ENCODE measurements around the gene SPEF2.

SPEF2 gene

DNA sequence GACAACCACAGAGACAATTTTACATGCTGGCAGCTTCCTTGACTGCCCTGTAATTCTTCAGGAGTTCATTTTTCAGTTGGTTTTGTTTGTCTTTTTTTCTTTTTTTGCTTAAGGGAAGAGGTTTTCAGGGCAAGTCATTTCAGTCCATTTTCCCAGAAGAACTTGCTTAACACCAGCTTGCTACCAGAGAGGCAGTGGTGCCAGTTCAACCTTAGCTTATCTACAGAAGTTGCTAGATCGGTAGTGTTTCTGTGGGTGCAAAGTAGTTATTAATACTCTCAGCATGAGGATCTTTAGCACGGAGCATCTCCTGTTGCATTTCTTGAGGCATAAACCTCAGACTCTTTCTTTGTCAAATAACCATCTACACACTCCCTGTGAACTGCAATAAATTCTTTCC is 1.1 kb downstream of the SPEF2 start:
- no peak for TF ChIP-seq MYC (IDR thresholded peaks at IDR 0.05; ENCODE audit: low read depth, low read length)
- TF ChIP-seq, protein P1, sequence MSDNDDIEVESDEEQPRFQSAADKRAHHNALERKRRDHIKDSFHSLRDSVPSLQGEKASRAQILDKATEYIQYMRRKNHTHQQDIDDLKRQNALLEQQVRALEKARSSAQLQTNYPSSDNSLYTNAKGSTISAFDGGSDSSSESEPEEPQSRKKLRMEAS (IDR thresholded peaks at IDR 0.05; ENCODE audit: low read depth, low read length): no peak
- TF ChIP-seq POLR2A (IDR thresholded peaks at IDR 0.05; ENCODE audit: extremely low read depth, insufficient read length): no peak
- TF ChIP-seq, protein P2, sequence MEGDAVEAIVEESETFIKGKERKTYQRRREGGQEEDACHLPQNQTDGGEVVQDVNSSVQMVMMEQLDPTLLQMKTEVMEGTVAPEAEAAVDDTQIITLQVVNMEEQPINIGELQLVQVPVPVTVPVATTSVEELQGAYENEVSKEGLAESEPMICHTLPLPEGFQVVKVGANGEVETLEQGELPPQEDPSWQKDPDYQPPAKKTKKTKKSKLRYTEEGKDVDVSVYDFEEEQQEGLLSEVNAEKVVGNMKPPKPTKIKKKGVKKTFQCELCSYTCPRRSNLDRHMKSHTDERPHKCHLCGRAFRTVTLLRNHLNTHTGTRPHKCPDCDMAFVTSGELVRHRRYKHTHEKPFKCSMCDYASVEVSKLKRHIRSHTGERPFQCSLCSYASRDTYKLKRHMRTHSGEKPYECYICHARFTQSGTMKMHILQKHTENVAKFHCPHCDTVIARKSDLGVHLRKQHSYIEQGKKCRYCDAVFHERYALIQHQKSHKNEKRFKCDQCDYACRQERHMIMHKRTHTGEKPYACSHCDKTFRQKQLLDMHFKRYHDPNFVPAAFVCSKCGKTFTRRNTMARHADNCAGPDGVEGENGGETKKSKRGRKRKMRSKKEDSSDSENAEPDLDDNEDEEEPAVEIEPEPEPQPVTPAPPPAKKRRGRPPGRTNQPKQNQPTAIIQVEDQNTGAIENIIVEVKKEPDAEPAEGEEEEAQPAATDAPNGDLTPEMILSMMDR (IDR thresholded peaks at IDR 0.05; ENCODE audit: low read depth, low read length): no peak
- no peak for DNase-seq (ENCODE audit: low read depth)
- no peak overlapping the region for H3K4me3 ChIP-seq (ENCODE audit: low read depth, low read length)

DNA sequence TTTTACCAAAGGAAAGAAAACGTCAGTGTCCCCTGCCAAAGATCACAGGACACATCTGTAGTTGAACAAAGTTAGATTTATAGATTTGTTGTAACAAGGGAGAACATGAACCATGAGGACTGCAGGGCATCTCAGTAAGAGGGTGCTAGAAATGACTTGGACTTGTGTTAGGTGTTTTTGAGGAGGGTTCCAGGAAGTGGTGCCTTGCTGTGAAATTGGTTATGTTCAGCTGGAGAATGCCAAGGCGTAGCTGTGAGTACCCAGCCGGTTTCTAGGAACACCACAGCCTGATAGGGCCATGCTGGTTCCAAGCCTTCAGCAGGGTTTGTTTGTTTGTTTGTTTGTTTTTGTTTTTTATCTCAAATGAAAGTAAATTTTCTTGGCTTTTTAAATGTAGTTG is 5.3 kb downstream of the SPEF2 start:
- H3K4me3 ChIP-seq (ENCODE audit: low read depth, low read length): no peak overlapping the region
- TF ChIP-seq, protein P2 (IDR thresholded peaks at IDR 0.05; ENCODE audit: low read depth, low read length): no peak
- TF ChIP-seq MYC (IDR thresholded peaks at IDR 0.05; ENCODE audit: low read depth, low read length) (no peak), POLR2A (IDR thresholded peaks at IDR 0.05; ENCODE audit: extremely low read depth, insufficient read length) (no peak)
- TF ChIP-seq, protein P1 (IDR thresholded peaks at IDR 0.05; ENCODE audit: low read depth, low read length): no peak
- no peak for DNase-seq (ENCODE audit: low read depth)

DNA sequence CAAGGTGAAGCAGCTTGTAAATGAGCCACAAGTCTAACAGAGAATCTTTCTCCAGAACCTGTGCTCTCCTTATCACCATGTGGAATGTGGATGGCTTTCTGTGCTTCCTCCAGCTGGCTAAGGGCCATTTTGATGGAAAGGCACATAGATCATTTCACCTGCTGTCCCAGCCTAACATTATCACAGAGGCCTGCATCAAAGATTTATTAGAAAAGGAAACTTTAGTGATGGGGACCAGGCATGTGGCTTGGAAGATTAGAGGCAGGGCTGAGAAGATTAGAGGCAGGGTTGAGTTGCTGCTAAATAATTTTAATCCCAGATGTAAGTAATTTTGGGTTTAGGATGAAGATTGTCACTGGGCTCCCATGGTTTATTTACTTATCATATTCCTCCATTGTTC is 6.3 kb downstream of the SPEF2 start:
- no peak overlapping the region for H3K4me3 ChIP-seq (ENCODE audit: low read depth, low read length)
- DNase-seq (ENCODE audit: low read depth): no peak
- TF ChIP-seq POLR2A (IDR thresholded peaks at IDR 0.05; ENCODE audit: extremely low read depth, insufficient read length): no peak
- TF ChIP-seq, protein P1 (IDR thresholded peaks at IDR 0.05; ENCODE audit: low read depth, low read length): no peak
- TF ChIP-seq, protein P2 (IDR thresholded peaks at IDR 0.05; ENCODE audit: low read depth, low read length): no peak
- TF ChIP-seq MYC (IDR thresholded peaks at IDR 0.05; ENCODE audit: low read depth, low read length): no peak

DNA sequence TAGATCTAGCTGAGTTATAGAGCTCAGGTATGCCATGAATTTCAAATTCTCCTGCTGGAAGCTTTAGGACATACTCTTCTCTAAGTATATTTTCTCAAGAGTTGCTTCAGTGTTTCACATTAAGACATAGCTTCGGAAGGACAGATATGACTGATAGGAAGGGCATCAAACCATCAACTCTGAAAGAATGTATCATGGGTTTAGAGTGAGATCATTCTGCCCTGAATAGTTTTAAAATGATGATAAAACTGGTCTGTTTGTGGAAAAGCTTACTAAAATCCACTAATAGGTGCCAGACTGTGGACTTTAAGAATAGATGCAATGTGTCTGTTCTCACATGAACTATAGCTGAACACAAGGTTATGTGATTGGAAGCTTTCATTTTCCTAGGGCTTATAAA is 8.4 kb downstream of the SPEF2 start:
- TF ChIP-seq POLR2A (IDR thresholded peaks at IDR 0.05; ENCODE audit: extremely low read depth, insufficient read length) (no peak), MYC (IDR thresholded peaks at IDR 0.05; ENCODE audit: low read depth, low read length) (no peak)
- TF ChIP-seq, protein P1 (IDR thresholded peaks at IDR 0.05; ENCODE audit: low read depth, low read length): no peak
- TF ChIP-seq, protein P2 (IDR thresholded peaks at IDR 0.05; ENCODE audit: low read depth, low read length): no peak
- H3K4me3 ChIP-seq (ENCODE audit: low read depth, low read length): no peak overlapping the region
- DNase-seq (ENCODE audit: low read depth): no peak

DNA sequence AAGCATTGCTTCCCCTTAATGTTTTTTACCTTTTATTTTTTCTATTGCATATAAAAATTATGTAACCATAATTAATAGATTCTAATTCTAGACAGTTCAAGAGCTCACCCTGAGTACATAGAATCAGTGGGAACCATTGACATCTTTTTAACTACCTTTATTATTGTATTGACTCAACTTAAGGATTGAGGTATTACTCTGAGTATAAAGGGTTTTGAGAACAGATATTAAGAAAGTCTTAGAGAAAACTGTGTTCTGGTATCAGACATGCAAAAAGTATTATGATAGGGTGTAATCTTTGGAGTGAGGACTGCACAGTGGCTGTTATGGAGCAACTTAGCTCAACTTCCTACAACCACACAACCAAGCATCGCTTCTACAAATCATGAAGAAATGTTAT is 8.9 kb downstream of the SPEF2 start:
- no peak overlapping the region for H3K4me3 ChIP-seq (ENCODE audit: low read depth, low read length)
- DNase-seq (ENCODE audit: low read depth): no peak
- no peak for TF ChIP-seq POLR2A (IDR thresholded peaks at IDR 0.05; ENCODE audit: extremely low read depth, insufficient read length)
- TF ChIP-seq, protein P1 (IDR thresholded peaks at IDR 0.05; ENCODE audit: low read depth, low read length): no peak
- no peak for TF ChIP-seq MYC (IDR thresholded peaks at IDR 0.05; ENCODE audit: low read depth, low read length)
- TF ChIP-seq, protein P2 (IDR thresholded peaks at IDR 0.05; ENCODE audit: low read depth, low read length): no peak

DNA sequence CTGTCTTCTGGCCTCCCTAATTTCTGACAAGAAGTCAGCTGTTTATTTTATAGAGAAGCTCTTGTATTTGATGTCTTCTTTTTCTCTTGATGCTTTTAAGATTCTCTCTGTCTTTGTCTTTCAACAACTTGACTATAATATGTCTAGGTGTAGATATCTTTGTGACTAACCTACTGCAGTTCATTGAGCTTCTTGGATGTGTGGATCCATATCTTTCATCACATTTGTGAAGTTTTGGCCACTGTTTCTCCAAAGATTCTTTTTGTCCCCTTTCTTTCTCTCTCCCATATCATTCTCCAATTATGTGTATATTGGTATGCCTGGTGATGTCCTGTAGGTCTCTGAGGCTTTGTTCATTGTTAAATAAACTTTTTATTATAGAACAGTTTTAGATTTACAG is 16.7 kb downstream of the SPEF2 start:
- no peak for DNase-seq (ENCODE audit: low read depth)
- TF ChIP-seq, protein P2 (IDR thresholded peaks at IDR 0.05; ENCODE audit: low read depth, low read length): no peak
- TF ChIP-seq MYC (IDR thresholded peaks at IDR 0.05; ENCODE audit: low read depth, low read length) (no peak), POLR2A (IDR thresholded peaks at IDR 0.05; ENCODE audit: extremely low read depth, insufficient read length) (no peak)
- TF ChIP-seq, protein P1 (IDR thresholded peaks at IDR 0.05; ENCODE audit: low read depth, low read length): no peak
- H3K4me3 ChIP-seq (ENCODE audit: low read depth, low read length): no peak overlapping the region

Data from NB4 (cell line).